T-cell (primary cell): ENCODE results near the gene IMPA2. TPM values are rescaled to one million over a fixed set of nuclear protein-coding genes. Genes with fewer than 3 reads are reported as not detected.
"Not testable (repeated sequence)": the region's sequence is repeated elsewhere in the genome, so short reads cannot be mapped to it uniquely, and the experiment has no call there.

Experiments used
- ATAC-seq, 4 experiments: fragments of 200-7000 bp in 3 of 4; fragments of 150-1000 bp in 1 of 4; cut with Tn5 transposase; replicated peaks in 1 of 4; 1 replicate in 3 of 4; 2 replicates in 1 of 4; pipeline ENCODE4 v1.10.0; 2021; ENCODE audit warnings: moderate library complexity in 3 of 4, mild to moderate bottlenecking in 2 of 4, moderate number of reproducible peaks in 1 of 4
- CTCF ChIA-PET, 2 donors: fragments of 300-600 bp; sonication (Branson Sonifier 250); formaldehyde crosslinking; loops; one replicate each; lab custom pipeline; 2022; ENCODE audit warnings: antibody characterized with exemption in 2 of 2; lab: Charles Lee
- POLR2A ChIA-PET, 2 donors: fragments of 300-600 bp; sonication (Branson Sonifier 250); formaldehyde crosslinking; loops; one replicate each; lab custom pipeline; 2022; ENCODE audit warnings: antibody characterized with exemption in 2 of 2; lab: Charles Lee
- DNase-seq, 35 experiments: peaks; one replicate each; pipeline versions ENCODE4 v3.0.0 to v3.0.0-alpha.2; 2013 to 2023
- H3K27ac ChIP-seq: one replicate; pipeline ENCODE4 v1.5.1; 2013; ENCODE audit warnings: low read length
- H3K27me3 ChIP-seq, 2 experiments: replicated peaks in 1 of 2; 1 replicate in 1 of 2; 2 replicates in 1 of 2; pipeline versions ENCODE4 v1.6.1 to v1.7.0; 2013; ENCODE audit warnings: low read length in 1 of 2, mixed read lengths in 1 of 2; ENCODE audit not compliant: control insufficient read depth in 2 of 2, insufficient read depth in 2 of 2; ENCODE audit errors: extremely low read depth in 1 of 2
- H3K36me3 ChIP-seq, 2 donors: 1 replicate in 1 of 2; 2 replicates in 1 of 2; pipeline versions ENCODE4 v1.6.1 to v1.7.0; 2013; ENCODE audit warnings: low read length in 1 of 2; ENCODE audit not compliant: control insufficient read depth in 2 of 2, insufficient read depth in 1 of 2; ENCODE audit errors: extremely low read depth in 1 of 2
- H3K4me1 ChIP-seq, 2 experiments: 1 replicate in 1 of 2; 2 replicates in 1 of 2; pipeline versions ENCODE4 v1.6.1 to v1.7.0; 2013; ENCODE audit warnings: low read length in 2 of 2, mixed read lengths in 1 of 2; ENCODE audit not compliant: insufficient read depth in 2 of 2, control insufficient read depth in 1 of 2; ENCODE audit errors: extremely low read depth in 1 of 2
- H3K4me3 ChIP-seq, 2 donors: 1 replicate in 1 of 2; 2 replicates in 1 of 2; pipeline versions ENCODE4 v1.5.1 to v1.7.0; 2013; ENCODE audit warnings: mild to moderate bottlenecking in 2 of 2, low read length in 1 of 2, moderate library complexity in 1 of 2; ENCODE audit not compliant: control insufficient read depth in 1 of 2; ENCODE audit errors: extremely low read depth in 1 of 2
- H3K9me3 ChIP-seq: 2 replicates; pipeline ENCODE4 v1.7.0; 2013
- H3K27ac Mint-ChIP-seq, 2 donors: one replicate each; pipeline ENCODE4 v1.8.0; 2020 to 2021; ENCODE audit warnings: mild to moderate bottlenecking in 2 of 2, mixed read lengths in 2 of 2
- H3K27me3 Mint-ChIP-seq, 2 donors: one replicate each; pipeline ENCODE4 v1.8.0; 2021 to 2022; ENCODE audit warnings: mixed read lengths in 2 of 2
- H3K36me3 Mint-ChIP-seq: one replicate; pipeline ENCODE4 v1.8.0; 2021; ENCODE audit warnings: mixed read lengths
- H3K4me1 Mint-ChIP-seq, 3 donors: one replicate each; pipeline ENCODE4 v1.8.0; 2020 to 2022; ENCODE audit warnings: mixed read lengths in 3 of 3, mild to moderate bottlenecking in 1 of 3
- H3K4me3 Mint-ChIP-seq, 3 donors: one replicate each; pipeline ENCODE4 v1.8.0; 2020 to 2022; ENCODE audit warnings: mild to moderate bottlenecking in 3 of 3, mixed read lengths in 3 of 3, moderate library complexity in 3 of 3
- H3K9me3 Mint-ChIP-seq, 3 donors: one replicate each; pipeline ENCODE4 v1.8.0; 2020 to 2022; ENCODE audit warnings: mixed read lengths in 3 of 3
- WGBS: methylation state at CpG from one replicate; pipeline ENCODE4 v1.1.5; 2013; ENCODE audit warnings: missing lambda C conversion rate; ENCODE audit not compliant: insufficient coverage; 5-methylcytosine and 5-hydroxymethylcytosine counted together
- total RNA-seq, 35 experiments: library from RNA in 6 of 35; stranded (reverse) in 6 of 35; fragments of 120-200 nt in 1 of 35; gene quantifications; one replicate each; pipeline versions ENCODE4 v1.2.1 to v1.2.4 and lab custom pipeline; 2013 to 2026

IMPA2 gene
- total RNA-seq, 5 donors from 2014 or later (not counting 1 experiment from before 2014, with no cell fraction given), result 3.1 to 12.2 (median 5.0) TPM

GRCh38 chr18:12066910-12067511, 85.7 kb downstream of the IMPA2 start:
- H3K4me3 Mint-ChIP-seq, result no peak overlapping the region
- H3K9me3 Mint-ChIP-seq, result no peaks in the 10 kb centered on the region
- Histone ChIP-seq H3K27me3 (peaks cover 0 to 10% of the 10 kb centered on the region in 2 experiments), H3K27ac (no peak overlapping the region), H3K9me3 (no peaks in the 10 kb centered on the region), H3K4me3 (no peak overlapping the region), H3K4me1 (no peaks in the 10 kb centered on the region), H3K36me3 (no peaks in the 10 kb centered on the region)
- POLR2A ChIA-PET, result no interaction called here
- H3K27me3 Mint-ChIP-seq, result peaks cover 0 to 8% of the 10 kb centered on the region in 2 donors
- H3K27ac Mint-ChIP-seq, result no peak overlapping the region
- CTCF ChIA-PET, result no interaction called here
- 96% methylated on average over 44 of the region's 47 CpGs for WGBS
- no peaks in the 10 kb centered on the region for H3K4me1 Mint-ChIP-seq
- no peaks in the 10 kb centered on the region for H3K36me3 Mint-ChIP-seq
- ATAC-seq (no peak), DNase-seq (no peak)

- Mint-ChIP-seq H3K27ac (no peak overlapping the region), H3K4me3 (no peak overlapping the region), H3K4me1 (no peaks in the 10 kb centered on the region), H3K9me3 (no peaks in the 10 kb centered on the region), H3K27me3 (peaks cover 0 to 8% of the 10 kb centered on the region in 2 donors), H3K36me3 (no peaks in the 10 kb centered on the region)
- DNase-seq, result no peak
- H3K27ac ChIP-seq, result no peak overlapping the region
- no peak for ATAC-seq
- no peak overlapping the region for H3K4me3 ChIP-seq
- no peaks in the 10 kb centered on the region for H3K9me3 ChIP-seq
- peaks cover 0 to 10% of the 10 kb centered on the region in 2 experiments for H3K27me3 ChIP-seq
- H3K36me3 ChIP-seq, result no peaks in the 10 kb centered on the region
- ChIA-PET CTCF (no interaction called here), POLR2A (no interaction called here)
- WGBS, result 87% methylated on average over 16 of the region's 26 CpGs
- H3K4me1 ChIP-seq, result no peaks in the 10 kb centered on the region
Measured at GRCh38 chr18:12067671-12068070, 86.4 kb downstream of the IMPA2 start.

GRCh38 chr18:12068316-12068949, 87.1 kb downstream of the IMPA2 start:
- not testable (repeated sequence) for H3K4me3 Mint-ChIP-seq, H3K4me1 Mint-ChIP-seq

GRCh38 chr18:12068950-12069320, 87.6 kb downstream of the IMPA2 start:
- H3K36me3 ChIP-seq, result no peaks in the 10 kb centered on the region
- no peak for ATAC-seq
- no CpG with 5 or more reads among the region's 3 CpGs for WGBS

More at GRCh38 chr18:12068316-12068949, 87.1 kb downstream of the IMPA2 start:
- WGBS, result 81% methylated on average over 19 of the region's 44 CpGs
- H3K27ac Mint-ChIP-seq, H3K4me3 ChIP-seq, ATAC-seq, CTCF ChIA-PET, H3K27me3 ChIP-seq, H3K4me1 ChIP-seq, POLR2A ChIA-PET, H3K9me3 Mint-ChIP-seq, H3K36me3 ChIP-seq, DNase-seq, H3K9me3 ChIP-seq, H3K27me3 Mint-ChIP-seq, H3K27ac ChIP-seq, H3K36me3 Mint-ChIP-seq: not testable (repeated sequence)

GRCh38 chr18:12071066-12071465, 89.8 kb downstream of the IMPA2 start:
- CTCF ChIA-PET, H3K36me3 ChIP-seq, H3K9me3 Mint-ChIP-seq, H3K27ac Mint-ChIP-seq, H3K4me3 ChIP-seq, ATAC-seq, H3K27ac ChIP-seq, H3K36me3 Mint-ChIP-seq, H3K4me3 Mint-ChIP-seq, H3K27me3 ChIP-seq, POLR2A ChIA-PET, H3K4me1 ChIP-seq, DNase-seq, H3K9me3 ChIP-seq, H3K4me1 Mint-ChIP-seq: not testable (repeated sequence)
- peaks cover 14 to 15% of the 10 kb centered on the region in 2 donors for H3K27me3 Mint-ChIP-seq
- no CpG with 5 or more reads among the region's 1 CpG for WGBS

More at GRCh38 chr18:12068950-12069320, 87.6 kb downstream of the IMPA2 start:
- Mint-ChIP-seq H3K36me3 (no peaks in the 10 kb centered on the region), H3K4me1 (no peaks in the 10 kb centered on the region), H3K9me3 (no peaks in the 10 kb centered on the region), H3K27ac (no peak overlapping the region), H3K27me3 (peaks cover 5 to 10% of the 10 kb centered on the region in 2 donors), H3K4me3 (no peak overlapping the region)
- H3K27me3 ChIP-seq, result peaks cover 0 to 7% of the 10 kb centered on the region in 2 experiments
- no peaks in the 10 kb centered on the region for H3K4me1 ChIP-seq
- H3K9me3 ChIP-seq, result no peaks in the 10 kb centered on the region
- no peak for DNase-seq
- ChIA-PET CTCF (no interaction called here), POLR2A (no interaction called here)
- no peak overlapping the region for H3K27ac ChIP-seq
- no peak overlapping the region for H3K4me3 ChIP-seq

GRCh38 chr18:12072996-12073395, 91.7 kb downstream of the IMPA2 start:
- DNase-seq (no peak), ATAC-seq (no peak)
- ChIA-PET POLR2A (no interaction called here), CTCF (no interaction called here)
- H3K4me1 ChIP-seq, result no peaks in the 10 kb centered on the region
- H3K27me3 ChIP-seq, result no peaks in the 10 kb centered on the region
- no CpG with 5 or more reads among the region's 1 CpG for WGBS
- no peaks in the 10 kb centered on the region for H3K9me3 ChIP-seq
- Mint-ChIP-seq H3K36me3 (no peaks in the 10 kb centered on the region), H3K4me1 (peaks cover 0 to 6% (median 3%) of the 10 kb centered on the region in 3 donors), H3K27ac (no peak overlapping the region), H3K4me3 (no peak overlapping the region), H3K9me3 (no peaks in the 10 kb centered on the region), H3K27me3 (peaks cover 15 to 18% of the 10 kb centered on the region in 2 donors)
- H3K27ac ChIP-seq, result no peak overlapping the region
- no peaks in the 10 kb centered on the region for H3K36me3 ChIP-seq
- no peak overlapping the region for H3K4me3 ChIP-seq
